Lung (tissue), 12 donors: ENCODE measurements around the gene LLGL2. TPM values are rescaled to one million over a fixed set of nuclear protein-coding genes. Genes with fewer than 3 reads are reported as not detected.

ENCODE experiments used
- ATAC-seq: fragments of 200-7000 bp; cut with Tn5 transposase; one replicate; pipeline ENCODE4 v1.9.1; 2020; ENCODE audit warnings: moderate number of reproducible peaks; ENCODE audit not compliant: insufficient read depth, low FRiP score
- DNase-seq, 3 donors: peaks; one replicate each; pipeline ENCODE4 v3.0.0-alpha.2; 2013 to 2017
- H3K27ac ChIP-seq, 2 donors: one replicate each; pipeline ENCODE4 v1.5.1; 2013; ENCODE audit warnings: mild to moderate bottlenecking in 2 of 2, moderate library complexity in 2 of 2, control low read depth in 1 of 2, inconsistent platforms in 1 of 2, low read depth in 1 of 2, low read length in 1 of 2
- H3K27me3 ChIP-seq, 3 donors: one replicate each; pipeline ENCODE4 v1.5.1; 2013; ENCODE audit warnings: low read length in 2 of 3; ENCODE audit not compliant: control insufficient read depth in 3 of 3, insufficient read depth in 3 of 3
- H3K36me3 ChIP-seq, 4 donors: one replicate each; pipeline ENCODE4 v1.5.1; 2013; ENCODE audit warnings: low read length in 4 of 4, mild to moderate bottlenecking in 1 of 4, moderate library complexity in 1 of 4; ENCODE audit not compliant: control insufficient read depth in 4 of 4, insufficient read depth in 4 of 4
- H3K4me1 ChIP-seq, 5 donors: one replicate each; pipeline ENCODE4 v1.5.1; 2013; ENCODE audit warnings: low read length in 5 of 5, mild to moderate bottlenecking in 2 of 5, moderate library complexity in 1 of 5; ENCODE audit not compliant: control insufficient read depth in 5 of 5, insufficient read depth in 5 of 5
- H3K4me3 ChIP-seq: one replicate; pipeline ENCODE4 v1.5.1; 2013; ENCODE audit warnings: mild to moderate bottlenecking, control low read depth, moderate library complexity
- H3K9ac ChIP-seq, 2 donors: one replicate each; pipeline ENCODE4 v1.5.1; 2013; ENCODE audit warnings: low read length in 2 of 2, control low read depth in 1 of 2; ENCODE audit not compliant: insufficient read depth in 1 of 2
- H3K9me3 ChIP-seq, 4 donors: one replicate each; pipeline ENCODE4 v1.5.1; 2013; ENCODE audit warnings: low read length in 3 of 4, mild to moderate bottlenecking in 1 of 4, moderate library complexity in 1 of 4; ENCODE audit not compliant: control insufficient read depth in 4 of 4, insufficient read depth in 3 of 4
- WGBS, 2 donors: extraction: QIAGEN DNeasy Blood & Tissue Kit; methylation state at CpG; one replicate each; pipeline ENCODE4 v1.1.7; 2013; 5-methylcytosine and 5-hydroxymethylcytosine counted together
- polyA plus RNA-seq, 2 donors: library from polyadenylated mRNA; stranded (reverse); fragments of 200-250 nt; gene quantifications; one replicate each; pipeline ENCODE4 v1.2.1, GENCODE V29; 2013
- total RNA-seq, 2 donors: library from RNA; depleted of rRNA in 1 of 2; stranded (reverse); fragments of >200 nt in 1 of 2; gene quantifications; one replicate each; pipeline ENCODE4 v1.2.1, GENCODE V29; 2014 to 2021
- TF ChIP-seq, protein P1 (sequence below): IDR thresholded peaks from 2 replicates; pipeline ENCODE4 v1.5.1; 2012; ENCODE audit warnings: mild to moderate bottlenecking; ENCODE audit errors: control extremely low read depth, extremely low read depth
- donor health status: control.
- donor health status: control.
- donor health status: Bipolar disorder and iron deficiency.
- donor health status: healthy.
- donor health status: DM: yes; HTN: yes; CAD: no.

LLGL2 gene
- total and polyA plus RNA-seq, 4 donors = 80.5 to 199 (median 149) TPM

DNA sequence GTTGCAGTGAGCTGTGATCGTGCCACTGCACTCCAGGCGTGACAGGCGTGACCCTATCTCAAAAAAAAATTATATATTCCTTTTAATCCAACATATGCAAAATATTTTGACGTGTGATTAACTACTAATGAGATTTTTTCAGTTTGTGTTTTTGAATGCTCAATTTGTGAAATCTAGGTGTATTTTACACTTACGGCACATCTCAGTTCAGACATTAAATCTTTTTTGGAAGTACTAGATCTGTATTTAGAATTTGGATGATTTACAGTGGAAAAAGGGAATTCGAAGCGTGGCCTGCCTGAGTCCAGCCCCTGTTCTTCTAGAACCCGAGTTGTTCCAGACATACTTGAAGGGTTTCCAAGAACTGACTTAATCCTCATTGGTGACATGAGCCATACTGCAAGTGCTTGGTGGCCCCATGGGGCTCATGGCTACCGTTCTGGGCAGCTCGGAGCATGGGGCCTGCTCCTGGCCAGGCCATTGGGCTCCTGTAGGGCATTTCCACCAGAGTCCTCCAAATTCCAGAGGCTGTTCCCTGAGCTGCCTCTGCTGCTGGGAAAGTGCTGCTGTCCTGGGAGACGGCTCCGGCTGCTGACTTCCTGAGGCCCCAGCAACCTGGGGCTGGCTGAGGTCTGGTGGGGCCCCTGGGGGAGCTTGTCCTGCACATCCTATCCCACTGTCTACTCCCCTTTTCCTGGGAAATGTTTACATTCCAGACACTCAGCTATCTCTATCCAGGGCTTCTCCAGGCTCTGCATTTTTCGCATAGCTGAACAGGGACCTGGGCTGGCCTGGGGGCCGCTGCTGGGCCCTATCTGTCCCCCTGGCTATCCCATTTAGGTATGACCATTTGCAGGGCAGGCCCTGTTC is 27.2 kb downstream of the LLGL2 start:
- Histone ChIP-seq H3K27ac (peak overlapping the region in 1 of 2 donors; percentile 28), H3K27me3 (no peaks in the 10 kb centered on the region), H3K4me1 (peaks cover 0 to 19% (median 9%) of the 10 kb centered on the region in 5 donors), H3K9me3 (no peaks in the 10 kb centered on the region), H3K9ac (peak overlapping the region in 1 of 2 donors; percentile 23), H3K4me3 (no peak overlapping the region), H3K36me3 (peaks cover 0 to 2% (median 0%) of the 10 kb centered on the region in 4 donors)
- DNase-seq (peak; percentile 24 to 41 (median 27)), ATAC-seq (no peak)
- WGBS, 2 donors = 79 to 82% methylated on average over 14 of the region's 14 CpGs
- TF ChIP-seq, protein P1, sequence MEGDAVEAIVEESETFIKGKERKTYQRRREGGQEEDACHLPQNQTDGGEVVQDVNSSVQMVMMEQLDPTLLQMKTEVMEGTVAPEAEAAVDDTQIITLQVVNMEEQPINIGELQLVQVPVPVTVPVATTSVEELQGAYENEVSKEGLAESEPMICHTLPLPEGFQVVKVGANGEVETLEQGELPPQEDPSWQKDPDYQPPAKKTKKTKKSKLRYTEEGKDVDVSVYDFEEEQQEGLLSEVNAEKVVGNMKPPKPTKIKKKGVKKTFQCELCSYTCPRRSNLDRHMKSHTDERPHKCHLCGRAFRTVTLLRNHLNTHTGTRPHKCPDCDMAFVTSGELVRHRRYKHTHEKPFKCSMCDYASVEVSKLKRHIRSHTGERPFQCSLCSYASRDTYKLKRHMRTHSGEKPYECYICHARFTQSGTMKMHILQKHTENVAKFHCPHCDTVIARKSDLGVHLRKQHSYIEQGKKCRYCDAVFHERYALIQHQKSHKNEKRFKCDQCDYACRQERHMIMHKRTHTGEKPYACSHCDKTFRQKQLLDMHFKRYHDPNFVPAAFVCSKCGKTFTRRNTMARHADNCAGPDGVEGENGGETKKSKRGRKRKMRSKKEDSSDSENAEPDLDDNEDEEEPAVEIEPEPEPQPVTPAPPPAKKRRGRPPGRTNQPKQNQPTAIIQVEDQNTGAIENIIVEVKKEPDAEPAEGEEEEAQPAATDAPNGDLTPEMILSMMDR = no peak

DNA sequence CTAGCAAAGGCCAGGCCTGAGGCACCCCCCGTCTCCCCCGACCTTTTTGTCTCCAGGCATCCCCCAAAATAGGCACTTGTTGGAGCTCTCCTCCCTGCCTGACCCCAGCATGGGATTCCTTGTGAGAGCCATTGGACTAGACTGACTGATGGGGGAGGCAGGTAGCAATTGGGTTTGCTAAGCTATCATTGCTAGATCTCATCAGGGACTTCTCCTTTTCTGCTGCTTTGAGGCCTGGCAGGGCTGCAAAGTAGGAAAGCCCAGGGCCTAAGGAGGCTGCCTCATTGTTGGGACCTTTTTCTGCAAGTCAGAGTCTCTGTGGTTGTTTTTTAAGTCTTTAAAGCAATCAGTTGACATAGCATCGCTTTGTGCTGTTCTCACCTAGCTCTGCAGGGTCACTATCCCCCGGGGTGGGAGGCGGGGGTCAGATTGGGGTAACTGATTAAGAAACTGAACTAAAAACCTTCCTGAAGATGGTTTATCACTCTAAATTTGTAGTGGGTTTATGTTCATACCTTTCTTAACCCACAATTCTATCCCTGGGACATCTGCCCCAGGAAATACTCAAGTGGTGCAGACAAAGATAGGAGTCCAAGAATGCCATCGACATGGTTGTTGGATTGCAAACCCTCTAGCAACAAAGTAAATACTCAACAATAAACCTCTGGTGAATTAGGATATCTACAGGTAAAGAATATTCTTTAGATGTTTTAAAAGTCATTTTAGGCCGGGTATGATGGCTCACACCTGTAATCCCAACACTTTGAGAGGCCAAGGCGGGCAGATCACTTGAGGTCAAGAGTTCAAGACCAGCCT is 28.0 kb downstream of the LLGL2 start:
- H3K36me3 ChIP-seq = peaks cover 0 to 5% (median 0%) of the 10 kb centered on the region in 4 donors
- ATAC-seq (no peak), DNase-seq (no peak)
- TF ChIP-seq, protein P1 = no peak
- no peak overlapping the region for H3K9ac ChIP-seq
- no peaks in the 10 kb centered on the region for H3K9me3 ChIP-seq
- no peaks in the 10 kb centered on the region for H3K27me3 ChIP-seq
- H3K4me3 ChIP-seq = no peak overlapping the region
- 76 to 79% methylated on average over 8 of the region's 8 CpGs for WGBS, 2 donors
- peaks cover 0 to 24% (median 9%) of the 10 kb centered on the region in 5 donors for H3K4me1 ChIP-seq
- H3K27ac ChIP-seq = peak overlapping the region in 1 of 2 donors; percentile 0

DNA sequence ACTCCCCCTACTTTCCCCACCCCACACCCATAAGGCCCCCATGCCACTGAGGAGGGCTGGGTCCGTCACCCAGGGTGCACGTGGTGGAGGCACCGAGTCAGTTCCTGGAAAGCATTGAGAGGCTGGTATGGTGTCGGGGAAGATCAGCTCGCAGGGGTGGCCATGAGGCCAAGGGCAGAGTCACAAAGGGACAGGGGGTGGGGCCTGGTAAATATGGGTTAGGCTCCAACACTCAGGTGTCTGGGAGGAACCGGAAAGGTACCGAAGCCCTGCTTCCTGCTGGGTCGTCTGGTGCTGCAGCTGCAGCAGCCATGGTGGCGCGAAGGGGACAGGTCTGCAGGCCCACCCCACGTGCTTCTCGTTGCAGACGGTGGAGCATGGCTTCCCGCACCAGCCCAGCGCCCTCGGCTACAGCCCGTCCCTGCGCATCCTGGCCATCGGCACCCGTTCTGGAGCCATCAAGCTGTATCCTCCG is 30.2 kb downstream of the LLGL2 start:
- peaks cover 0 to 24% (median 4%) of the 10 kb centered on the region in 5 donors for H3K4me1 ChIP-seq
- H3K36me3 ChIP-seq = peaks cover 0 to 12% (median 0%) of the 10 kb centered on the region in 4 donors
- no peak overlapping the region for H3K9ac ChIP-seq
- no peak overlapping the region for H3K27ac ChIP-seq
- ATAC-seq = no peak
- no peaks in the 10 kb centered on the region for H3K9me3 ChIP-seq
- WGBS, 2 donors = 90% methylated on average over 21 of the region's 21 CpGs
- DNase-seq = no peak
- TF ChIP-seq, protein P1 = no peak
- H3K4me3 ChIP-seq = no peak overlapping the region
- no peaks in the 10 kb centered on the region for H3K27me3 ChIP-seq
